GM21515 (cell line): Measurements from ENCODE around the gene CDC25B.
"Not testable (repeated sequence)": the region's sequence is repeated elsewhere in the genome, so short reads cannot be mapped to it uniquely, and the experiment has no call there.

Experiments
- ATAC-seq: cut with Tn5 transposase; IDR thresholded peaks from one replicate; pipeline ENCODE4 v1.9.1; 2021; ENCODE audit not compliant: unreplicated experiment

CDC25B gene

DNA sequence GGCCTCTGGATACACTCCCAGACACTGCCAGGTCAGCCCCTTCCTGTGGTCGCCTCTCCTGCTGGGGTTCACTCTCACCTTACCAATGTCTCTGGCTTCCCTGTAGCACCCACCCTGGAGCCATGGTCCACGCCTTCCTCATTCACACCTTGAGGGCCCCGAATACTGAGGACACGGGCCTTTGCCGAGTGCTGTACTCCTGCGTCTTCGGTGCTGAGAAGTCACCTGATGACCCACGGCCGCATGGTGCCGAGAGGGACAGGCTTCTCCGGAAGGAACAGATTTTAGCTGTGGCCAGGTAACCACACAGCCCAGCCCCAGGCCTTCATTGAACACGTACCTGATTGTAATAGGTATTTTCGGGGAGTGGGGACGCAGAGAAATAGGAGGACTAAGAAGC is 25.9 kb downstream of the CDC25B start:
- no peak for ATAC-seq

DNA sequence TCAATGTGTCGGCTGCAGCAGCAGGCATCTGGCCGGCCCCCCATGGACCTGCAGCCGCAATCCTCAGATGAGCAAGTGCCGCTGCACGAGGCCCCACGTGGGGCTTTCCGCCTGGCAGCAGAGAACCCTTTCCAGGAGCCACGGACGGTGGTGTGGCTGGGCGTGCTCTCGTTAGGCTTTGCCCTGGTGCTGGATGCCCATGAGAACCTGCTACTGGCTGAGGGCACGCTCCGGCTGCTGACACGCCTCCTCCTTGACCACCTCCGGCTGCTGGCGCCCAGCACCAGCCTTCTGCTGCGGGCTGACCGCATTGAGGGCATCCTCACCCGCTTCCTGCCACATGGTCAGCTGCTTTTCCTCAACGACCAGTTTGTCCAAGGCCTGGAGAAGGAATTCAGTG is 27.8 kb downstream of the CDC25B start:
- ATAC-seq, result no peak

- no peak for ATAC-seq
Measured at GRCh38 chr20:3825526-3825925, 29.4 kb downstream of the CDC25B start.

- ATAC-seq, result no peak
Measured at GRCh38 chr20:3826420-3826819, 30.3 kb downstream of the CDC25B start.

DNA sequence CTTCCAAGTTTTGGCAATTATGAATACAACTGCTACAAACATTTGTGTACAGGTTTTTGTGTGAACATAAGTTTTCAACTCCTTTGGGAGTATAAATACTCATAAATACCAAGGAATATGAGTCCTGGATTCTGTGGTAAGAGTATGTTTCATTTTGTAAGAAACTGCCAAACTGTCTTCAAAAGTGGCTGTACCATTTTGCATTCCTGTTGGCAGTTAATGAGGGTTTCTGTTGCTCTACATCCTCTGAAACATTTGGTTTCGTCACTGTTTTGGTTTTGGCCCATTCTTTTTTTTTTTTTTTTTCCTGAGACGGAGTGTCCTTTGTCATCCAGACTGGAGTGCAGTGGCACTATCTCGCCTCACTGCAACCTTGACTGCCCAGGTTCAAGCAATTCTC is 32.7 kb downstream of the CDC25B start:
- no peak for ATAC-seq

DNA sequence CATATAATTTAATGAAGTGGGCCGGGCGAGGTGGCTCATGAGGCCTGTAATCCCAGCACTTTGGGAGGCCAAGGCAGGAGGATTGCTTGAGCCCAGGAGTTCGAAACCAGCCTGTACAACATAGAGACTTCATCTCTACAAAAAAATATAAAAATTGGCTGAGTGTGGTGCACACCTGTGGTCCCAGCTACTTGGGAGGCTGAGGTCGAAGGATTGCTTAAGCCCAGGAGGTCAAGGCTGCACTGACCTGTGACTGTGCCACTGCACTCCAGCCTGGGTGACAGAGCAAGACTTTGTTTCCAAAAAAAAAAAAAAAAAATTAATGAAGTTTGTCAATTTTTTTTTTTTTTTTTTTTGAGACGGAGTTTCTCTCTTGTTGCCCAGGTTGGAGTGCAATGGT is 33.8 kb downstream of the CDC25B start:
- ATAC-seq, result not testable (repeated sequence)

- no peak for ATAC-seq
Measured at GRCh38 chr20:3836132-3836531, 40.0 kb downstream of the CDC25B start.

GRCh38 chr20:3839328-3839727 is 43.2 kb downstream of the CDC25B start:
- ATAC-seq, result no peak

GRCh38 chr20:3840201-3840600 is 44.1 kb downstream of the CDC25B start:
- not testable (repeated sequence) for ATAC-seq

DNA sequence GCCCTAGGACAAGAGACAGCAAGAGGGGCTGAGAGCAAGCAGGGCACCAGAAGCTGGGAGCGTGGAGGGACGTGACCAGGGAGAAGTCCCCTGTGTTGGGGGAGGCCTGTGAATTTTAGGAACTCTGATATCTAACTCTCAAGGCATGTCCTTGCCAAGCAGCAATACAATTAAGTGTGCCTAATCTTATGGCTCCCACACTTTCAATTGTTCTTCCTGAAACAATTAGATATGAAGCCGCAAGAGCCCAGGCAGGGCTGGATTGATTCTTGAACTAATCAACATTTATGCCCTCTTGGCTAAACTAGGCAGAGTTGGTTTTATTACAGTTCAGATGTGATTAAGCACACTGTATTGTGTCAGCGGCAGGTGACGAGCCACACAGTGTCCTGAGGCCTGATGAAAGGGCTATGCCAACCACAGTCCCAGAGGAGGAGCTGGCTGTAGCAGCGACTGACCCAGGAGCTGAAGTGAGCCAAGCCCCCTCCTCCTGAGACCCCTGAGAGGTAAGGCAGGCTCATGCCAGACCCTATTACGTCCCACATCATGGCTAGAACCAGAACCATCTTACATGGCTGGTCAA is 46.3 kb downstream of the CDC25B start:
- no peak for ATAC-seq

GRCh38 chr20:3843490-3843889 is 47.4 kb downstream of the CDC25B start:
- ATAC-seq, result no peak

DNA sequence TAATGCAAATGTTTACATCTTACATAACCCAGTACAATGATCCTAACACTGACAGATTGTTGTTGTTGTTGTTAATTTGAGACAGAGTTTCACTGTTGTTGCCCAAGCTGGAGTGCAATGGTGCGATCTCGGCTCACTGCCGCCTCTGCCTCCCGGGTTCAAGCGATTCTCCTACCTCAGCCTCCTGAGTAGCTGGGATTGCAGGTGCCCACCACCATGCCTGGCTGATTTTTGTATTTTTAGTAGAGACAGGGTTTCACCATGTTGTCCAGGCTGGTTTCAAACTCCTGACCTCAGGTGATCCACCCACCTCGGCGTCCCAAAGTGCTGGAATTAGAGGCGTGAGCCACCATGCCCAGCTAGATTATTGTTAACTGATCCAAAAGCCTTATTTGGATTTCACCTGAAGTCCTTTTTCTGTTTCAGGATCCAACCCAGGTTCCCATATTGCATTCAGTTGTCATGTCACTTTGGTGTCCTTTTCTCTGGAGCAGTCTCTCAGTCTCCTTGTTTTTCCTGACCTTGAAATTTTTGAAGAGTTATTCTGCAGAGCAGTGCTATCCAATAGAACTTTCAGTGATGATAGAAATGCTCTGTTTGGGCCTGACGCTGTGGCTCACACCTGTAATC is 48.0 kb downstream of the CDC25B start:
- not testable (repeated sequence) for ATAC-seq

DNA sequence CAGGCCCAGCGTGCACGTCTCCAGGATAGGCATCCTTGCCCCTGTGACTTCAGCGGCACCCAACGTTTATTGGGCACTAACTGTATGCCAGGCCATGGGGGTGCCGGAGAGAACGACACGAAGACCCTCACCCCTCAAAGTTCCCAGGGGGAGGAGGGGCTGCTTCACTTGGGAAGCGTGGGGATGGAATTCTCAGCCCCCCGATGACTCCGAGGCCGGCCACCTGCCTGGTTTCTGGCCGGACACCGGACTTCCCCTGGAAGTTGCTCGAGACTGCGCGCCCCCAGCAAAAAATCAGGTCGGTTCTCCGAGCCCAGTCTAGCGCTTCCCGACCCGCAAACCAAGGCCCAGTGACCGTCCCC is 50.2 kb downstream of the CDC25B start:
- no peak for ATAC-seq

DNA sequence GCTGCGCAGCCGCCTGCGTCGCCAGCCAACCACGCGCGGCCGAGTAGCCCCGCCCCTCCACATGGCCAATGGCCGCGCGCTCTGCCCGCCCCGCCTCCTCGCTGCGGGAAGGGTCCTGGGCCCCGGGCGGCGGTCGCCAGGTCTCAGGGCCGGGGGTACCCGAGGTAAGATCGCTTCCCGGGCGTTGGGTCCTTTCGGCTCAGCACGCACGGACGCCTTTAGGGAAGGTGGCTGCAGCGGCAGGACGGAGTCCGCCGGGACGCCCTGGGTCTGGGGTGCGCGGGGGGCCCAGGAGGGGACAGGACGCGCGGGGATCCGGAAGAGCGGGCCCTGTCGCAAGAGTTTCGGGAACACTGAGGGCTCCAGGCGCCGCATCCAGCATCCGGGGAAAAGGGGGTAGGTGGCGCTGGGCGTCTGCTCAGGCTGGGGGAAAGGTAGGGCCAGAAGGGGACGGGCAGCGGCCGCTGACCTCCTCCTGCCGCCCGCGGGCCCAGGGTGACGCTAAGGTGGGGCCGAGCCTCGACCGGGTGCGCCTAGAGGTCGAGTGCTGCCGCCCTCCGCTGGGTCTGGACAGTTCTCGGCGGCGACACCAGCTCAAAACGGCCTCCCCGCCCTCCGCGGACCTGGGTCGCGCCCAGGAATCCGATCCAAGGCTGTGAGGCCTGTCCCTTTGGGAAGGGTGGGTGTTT is 50.8 kb downstream of the CDC25B start, which contains the start of gene MAVS:
Gene MAVS, plus strand, starts transcription at position 95 of the 689 bp plus-strand sequence. CDS start 7,791 bp downstream, outside the sequence.
- peak; percentile 93 for ATAC-seq

DNA sequence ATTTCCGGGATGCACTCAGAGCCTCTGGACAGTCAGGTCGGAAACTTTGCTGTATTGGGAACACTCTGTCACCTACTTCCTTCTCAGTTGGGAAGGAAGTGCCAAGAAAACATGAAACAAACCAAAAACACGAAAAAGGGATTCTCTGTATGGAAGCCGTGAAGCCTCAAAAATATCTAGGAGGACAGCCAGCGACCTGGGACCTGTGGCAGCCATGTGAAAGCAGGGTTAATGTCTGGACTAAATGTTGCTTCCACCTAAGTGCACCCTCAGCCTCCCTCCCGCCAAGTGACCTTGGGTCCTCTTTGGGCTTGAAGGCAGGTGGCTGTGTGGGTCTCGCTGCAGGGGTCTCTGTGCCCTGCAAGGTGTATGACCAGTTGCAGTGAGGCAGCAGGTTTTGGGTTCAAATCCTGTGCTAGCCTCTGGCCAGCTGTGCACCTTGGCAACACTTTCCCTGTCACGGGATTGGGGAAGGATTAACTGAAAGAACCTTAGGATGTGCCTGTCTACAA is 51.4 kb downstream of the CDC25B start:
- no peak for ATAC-seq

DNA sequence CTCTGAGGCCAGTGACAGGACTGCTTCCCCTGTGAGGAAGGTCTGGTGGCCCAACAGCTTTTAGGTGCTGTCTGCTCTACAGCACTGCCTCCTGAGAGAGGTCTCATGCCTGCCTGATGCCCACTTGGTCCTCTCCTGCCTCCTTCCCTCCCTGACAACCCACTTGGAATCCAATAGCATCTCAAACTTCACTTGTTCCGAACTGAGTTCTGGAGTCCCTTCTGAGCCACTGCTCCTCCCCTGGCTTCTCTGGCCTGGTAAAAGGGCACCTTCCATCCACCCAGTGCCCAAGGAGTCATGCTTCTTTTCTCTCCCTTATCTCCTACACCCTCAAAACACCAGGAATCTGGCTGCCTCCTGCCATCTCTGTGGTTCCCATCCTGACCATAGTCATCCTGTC is 52.5 kb downstream of the CDC25B start:
- ATAC-seq, result no peak

GRCh38 chr20:3854462-3854871 is 58.4 kb downstream of the CDC25B start:
- ATAC-seq, result no peak
